MM.1S (cell line): ENCODE measurements around the gene ATG2B.
A peak's percentile ranks its signal among the peaks of the same experiment; 100 is the strongest.

Experiments used
- DNase-seq: peaks from one replicate; pipeline ENCODE4 v3.0.0-alpha.2; 2015
- H2AFZ ChIP-seq: fragments of 300-600 bp; sonication (generic); 2 replicates; pipeline ENCODE4 v1.6.0; 2016; ENCODE audit warnings: antibody characterized with exemption, low read length
- H3F3A ChIP-seq: fragments of 300-600 bp; sonication (generic); 2 replicates; pipeline ENCODE4 v1.6.1; 2016; ENCODE audit warnings: mild to moderate bottlenecking, antibody characterized with exemption, low read length, moderate library complexity, mixed read lengths; ENCODE audit not compliant: insufficient read depth
- H3K27ac ChIP-seq: fragments of 300-600 bp; sonication (generic); 2 replicates; pipeline ENCODE4 v1.5.1; 2016; ENCODE audit warnings: mild to moderate bottlenecking, low read length
- H3K27me3 ChIP-seq: fragments of 300-600 bp; sonication (generic); replicated peaks from 2 replicates; pipeline ENCODE4 v1.6.0; 2016; ENCODE audit warnings: low read length; ENCODE audit not compliant: insufficient read depth
- H3K36me3 ChIP-seq: fragments of 300-600 bp; sonication (generic); replicated peaks from 2 replicates; pipeline ENCODE4 v1.6.1; 2016; ENCODE audit warnings: mild to moderate bottlenecking, low read length, mixed read lengths; ENCODE audit not compliant: insufficient read depth
- H3K4me1 ChIP-seq: fragments of 300-600 bp; sonication (generic); 2 replicates; pipeline ENCODE4 v1.6.1; 2016; ENCODE audit warnings: low read length, mixed read lengths
- H3K4me2 ChIP-seq: fragments of 300-600 bp; sonication (generic); 2 replicates; pipeline ENCODE4 v1.6.0; 2016; ENCODE audit warnings: low read depth, low read length
- H3K4me3 ChIP-seq: fragments of 300-600 bp; sonication (generic); 2 replicates; pipeline ENCODE4 v1.5.1; 2016; ENCODE audit warnings: low read length, mixed read lengths
- H3K79me2 ChIP-seq: fragments of 300-600 bp; sonication (generic); 2 replicates; pipeline ENCODE4 v1.6.1; 2016; ENCODE audit warnings: mixed run types, low read length, mixed read lengths
- H3K9ac ChIP-seq: fragments of 300-600 bp; sonication (generic); 2 replicates; pipeline ENCODE4 v1.6.1; 2016; ENCODE audit warnings: low read length, mixed read lengths
- H3K9me2 ChIP-seq: fragments of 300-600 bp; sonication (generic); replicated peaks from 2 replicates; pipeline ENCODE4 v1.6.1; 2016; ENCODE audit warnings: mild to moderate bottlenecking, low read length, mixed read lengths; ENCODE audit not compliant: insufficient read depth
- H3K9me3 ChIP-seq: fragments of 300-600 bp; sonication (generic); replicated peaks from 2 replicates; pipeline ENCODE4 v1.6.1; 2016; ENCODE audit warnings: mild to moderate bottlenecking, low read length, mixed read lengths; ENCODE audit not compliant: insufficient read depth
- H4K20me1 ChIP-seq: fragments of 300-600 bp; sonication (generic); 2 replicates; pipeline ENCODE4 v1.6.1; 2016; ENCODE audit warnings: mild to moderate bottlenecking, low read length, moderate library complexity, mixed read lengths; ENCODE audit not compliant: insufficient read depth
- CTCF ChIP-seq: fragments of 300-600 bp; sonication (generic); IDR thresholded peaks from 2 replicates; pipeline ENCODE4 v1.5.1; 2016; ENCODE audit warnings: antibody characterized with exemption, low read length, mixed read lengths
- EZH2 ChIP-seq: fragments of 300-600 bp; sonication (generic); optimal IDR thresholded peaks from 2 replicates; pipeline ENCODE3; 2017; ENCODE audit warnings: low read depth, mild to moderate bottlenecking, antibody characterized with exemption, low read length, mixed read lengths
- EZH2phosphoT487 ChIP-seq: fragments of 300-600 bp; sonication (generic); IDR thresholded peaks from 2 replicates; pipeline ENCODE4 v1.6.1; 2018; ENCODE audit warnings: antibody characterized with exemption, low read length

ATG2B gene

DNA sequence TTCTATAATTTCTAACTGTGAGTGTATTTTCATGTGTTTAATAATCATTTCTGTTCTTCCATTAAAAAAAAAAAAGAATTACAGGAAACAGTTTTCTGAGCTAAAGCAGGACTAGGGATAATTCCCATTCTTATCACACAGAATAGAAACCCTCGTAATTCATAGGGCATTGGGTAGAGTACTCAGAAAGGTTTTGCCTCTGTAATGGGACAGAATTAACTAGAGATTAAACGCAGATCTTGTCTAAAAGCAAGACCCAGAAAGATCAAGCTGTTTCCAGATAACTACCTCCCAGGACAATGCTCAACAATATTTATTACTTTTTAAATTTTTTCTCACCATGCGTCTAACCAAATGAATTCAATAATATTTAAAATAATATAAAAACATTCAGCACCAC is 10.4 kb upstream of the ATG2B start:
- Histone ChIP-seq H3K9me2 (no peaks in the 10 kb centered on the region), H3K27ac (no peak overlapping the region), H3K4me2 (no peak overlapping the region)

GRCh38 chr14:96370528-96370927 is 7.4 kb upstream of the ATG2B start:
- no peak for TF ChIP-seq EZH2
- no peak for DNase-seq
- no peaks in the 10 kb centered on the region for H3K9me2 ChIP-seq
- no peak overlapping the region for H3K9ac ChIP-seq
- no peaks in the 10 kb centered on the region for H3K9me3 ChIP-seq
- H3F3A ChIP-seq = no peaks in the 10 kb centered on the region
- H2AFZ ChIP-seq = no peak overlapping the region
- H3K27me3 ChIP-seq = no peaks in the 10 kb centered on the region
- H3K27ac ChIP-seq = no peak overlapping the region
- no peaks in the 10 kb centered on the region for H3K36me3 ChIP-seq
- no peak overlapping the region for H3K4me2 ChIP-seq
- H3K4me3 ChIP-seq = no peak overlapping the region
- no peaks in the 10 kb centered on the region for H3K4me1 ChIP-seq
- no peaks in the 10 kb centered on the region for H4K20me1 ChIP-seq
- H3K79me2 ChIP-seq = 0 out of 2 replicates have a peak, but pooled peaks cover 2% of the 10 kb centered on the region

More for the DNA sequence above, 10.4 kb upstream of the ATG2B start:
- H2AFZ ChIP-seq = no peak overlapping the region
- no peaks in the 10 kb centered on the region for H3K9me3 ChIP-seq
- H3K4me1 ChIP-seq = no peaks in the 10 kb centered on the region
- no peak overlapping the region for H3K9ac ChIP-seq
- TF ChIP-seq CTCF (no peak), EZH2phosphoT487 (no peak), EZH2 (no peak)
- no peaks in the 10 kb centered on the region for H4K20me1 ChIP-seq
- no peaks in the 10 kb centered on the region for H3K27me3 ChIP-seq
- no peak overlapping the region for H3K4me3 ChIP-seq
- H3K36me3 ChIP-seq = no peaks in the 10 kb centered on the region
- H3F3A ChIP-seq = no peaks in the 10 kb centered on the region
- 0 out of 2 replicates have a peak, but pooled peaks cover 2% of the 10 kb centered on the region for H3K79me2 ChIP-seq
- no peak for DNase-seq

- Histone ChIP-seq H2AFZ (no peak overlapping the region), H3K9me3 (no peaks in the 10 kb centered on the region), H3K79me2 (peaks cover 13% of the 10 kb centered on the region), H3K36me3 (no peaks in the 10 kb centered on the region), H3K9ac (no peak overlapping the region), H4K20me1 (no peaks in the 10 kb centered on the region), H3K4me1 (no peaks in the 10 kb centered on the region), H3F3A (no peaks in the 10 kb centered on the region), H3K27me3 (no peaks in the 10 kb centered on the region), H3K27ac (no peak overlapping the region), H3K4me3 (no peak overlapping the region), H3K4me2 (no peak overlapping the region), H3K9me2 (no peaks in the 10 kb centered on the region)
- no peak for DNase-seq
- TF ChIP-seq EZH2phosphoT487 (no peak), EZH2 (no peak), CTCF (no peak)
These were observed 5.4 kb upstream of the ATG2B start for GRCh38 chr14:96368534-96368933.

- H3K36me3 ChIP-seq = no peaks in the 10 kb centered on the region
- no peaks in the 10 kb centered on the region for H3K27me3 ChIP-seq
- H4K20me1 ChIP-seq = no peaks in the 10 kb centered on the region
- peaks cover 5% of the 10 kb centered on the region; the same call in 1 of the 2 replicates for H3K4me1 ChIP-seq
- no peak overlapping the region for H2AFZ ChIP-seq
- peak overlapping the region; percentile 62; the same call in 1 of the 2 replicates for H3K4me2 ChIP-seq
- H3K9ac ChIP-seq = no peak overlapping the region
- H3K79me2 ChIP-seq = peaks cover 41% of the 10 kb centered on the region
- no peak overlapping the region for H3K27ac ChIP-seq
- TF ChIP-seq EZH2phosphoT487 = no peak
- TF ChIP-seq CTCF = no peak
- no peak for TF ChIP-seq EZH2
- 0 out of 2 replicates have a peak overlapping the region, but pooled peaks have one; percentile 73 for H3K4me3 ChIP-seq
- H3K9me2 ChIP-seq = no peaks in the 10 kb centered on the region
- H3F3A ChIP-seq = no peaks in the 10 kb centered on the region
- no peak for DNase-seq
- H3K9me3 ChIP-seq = no peaks in the 10 kb centered on the region
These were observed 1.8 kb upstream of the ATG2B start for GRCh38 chr14:96364962-96365361.
